Ishikawa (cell line): ENCODE measurements around the gene RET.

ENCODE experiments used
- CEBPB ChIP-seq: IDR thresholded peaks from 2 replicates; pipeline ENCODE4 v1.6.1; 2012
- EGR1 ChIP-seq: IDR thresholded peaks from 2 replicates; pipeline ENCODE4 v1.6.1; 2012
- EP300 ChIP-seq: IDR thresholded peaks from 2 replicates; pipeline ENCODE4 v1.6.1; 2012; ENCODE audit warnings: borderline replicate concordance
- FOXM1 ChIP-seq: IDR thresholded peaks from 2 replicates; pipeline ENCODE4 v1.6.1; 2012; ENCODE audit warnings: low read depth, borderline replicate concordance
- MAX ChIP-seq: IDR thresholded peaks from 2 replicates; pipeline ENCODE4 v1.6.1; 2012
- NFIC ChIP-seq: IDR thresholded peaks from 2 replicates; pipeline ENCODE4 v1.6.1; 2012
- RAD21 ChIP-seq: IDR thresholded peaks from 2 replicates; pipeline ENCODE4 v1.6.1; 2012; ENCODE audit warnings: low read depth
- TAF1 ChIP-seq: IDR thresholded peaks from 2 replicates; pipeline ENCODE4 v1.6.1; 2012; ENCODE audit warnings: low read depth, mild to moderate bottlenecking
- YY1 ChIP-seq: IDR thresholded peaks from 2 replicates; pipeline ENCODE4 v1.6.1; 2012; ENCODE audit warnings: low read depth
- ZBTB7A ChIP-seq: IDR thresholded peaks from 2 replicates; pipeline ENCODE4 v1.6.1; 2012; ENCODE audit warnings: low read depth
- TF ChIP-seq, protein P1 (sequence below): IDR thresholded peaks from 2 replicates; pipeline ENCODE4 v1.6.1; 2012; ENCODE audit warnings: low read depth, mild to moderate bottlenecking
- TF ChIP-seq, protein P2 (sequence below): IDR thresholded peaks from 2 replicates; pipeline ENCODE4 v1.6.1; 2012

DNA sequence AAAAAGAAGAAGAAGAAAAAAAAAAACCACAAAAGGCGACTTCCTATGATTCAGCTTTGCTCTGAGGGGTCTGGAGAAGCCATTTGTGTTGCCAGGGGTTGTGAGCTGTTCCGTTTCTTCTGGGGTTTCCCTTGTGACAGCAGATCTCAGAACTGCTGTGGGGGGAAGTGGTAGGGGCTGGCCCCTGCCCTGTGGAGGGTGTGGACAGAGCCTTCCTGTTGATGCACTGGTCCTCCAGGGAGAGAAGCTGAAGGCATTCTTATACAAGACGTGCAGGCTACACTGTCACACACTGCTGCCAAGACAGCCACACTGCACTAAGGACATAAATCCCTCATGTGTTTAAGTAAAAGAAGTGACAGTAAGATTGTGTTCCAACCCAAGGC, 44.1 kb downstream of the RET start:
- TF ChIP-seq YY1 (no peak), MAX (no peak), RAD21 (no peak), EP300 (no peak), TAF1 (no peak), EGR1 (no peak), ZBTB7A (no peak), NFIC (no peak), FOXM1 (no peak), CEBPB (no peak)
- TF ChIP-seq, protein P1, sequence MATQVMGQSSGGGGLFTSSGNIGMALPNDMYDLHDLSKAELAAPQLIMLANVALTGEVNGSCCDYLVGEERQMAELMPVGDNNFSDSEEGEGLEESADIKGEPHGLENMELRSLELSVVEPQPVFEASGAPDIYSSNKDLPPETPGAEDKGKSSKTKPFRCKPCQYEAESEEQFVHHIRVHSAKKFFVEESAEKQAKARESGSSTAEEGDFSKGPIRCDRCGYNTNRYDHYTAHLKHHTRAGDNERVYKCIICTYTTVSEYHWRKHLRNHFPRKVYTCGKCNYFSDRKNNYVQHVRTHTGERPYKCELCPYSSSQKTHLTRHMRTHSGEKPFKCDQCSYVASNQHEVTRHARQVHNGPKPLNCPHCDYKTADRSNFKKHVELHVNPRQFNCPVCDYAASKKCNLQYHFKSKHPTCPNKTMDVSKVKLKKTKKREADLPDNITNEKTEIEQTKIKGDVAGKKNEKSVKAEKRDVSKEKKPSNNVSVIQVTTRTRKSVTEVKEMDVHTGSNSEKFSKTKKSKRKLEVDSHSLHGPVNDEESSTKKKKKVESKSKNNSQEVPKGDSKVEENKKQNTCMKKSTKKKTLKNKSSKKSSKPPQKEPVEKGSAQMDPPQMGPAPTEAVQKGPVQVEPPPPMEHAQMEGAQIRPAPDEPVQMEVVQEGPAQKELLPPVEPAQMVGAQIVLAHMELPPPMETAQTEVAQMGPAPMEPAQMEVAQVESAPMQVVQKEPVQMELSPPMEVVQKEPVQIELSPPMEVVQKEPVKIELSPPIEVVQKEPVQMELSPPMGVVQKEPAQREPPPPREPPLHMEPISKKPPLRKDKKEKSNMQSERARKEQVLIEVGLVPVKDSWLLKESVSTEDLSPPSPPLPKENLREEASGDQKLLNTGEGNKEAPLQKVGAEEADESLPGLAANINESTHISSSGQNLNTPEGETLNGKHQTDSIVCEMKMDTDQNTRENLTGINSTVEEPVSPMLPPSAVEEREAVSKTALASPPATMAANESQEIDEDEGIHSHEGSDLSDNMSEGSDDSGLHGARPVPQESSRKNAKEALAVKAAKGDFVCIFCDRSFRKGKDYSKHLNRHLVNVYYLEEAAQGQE, result no peak
- TF ChIP-seq, protein P2, sequence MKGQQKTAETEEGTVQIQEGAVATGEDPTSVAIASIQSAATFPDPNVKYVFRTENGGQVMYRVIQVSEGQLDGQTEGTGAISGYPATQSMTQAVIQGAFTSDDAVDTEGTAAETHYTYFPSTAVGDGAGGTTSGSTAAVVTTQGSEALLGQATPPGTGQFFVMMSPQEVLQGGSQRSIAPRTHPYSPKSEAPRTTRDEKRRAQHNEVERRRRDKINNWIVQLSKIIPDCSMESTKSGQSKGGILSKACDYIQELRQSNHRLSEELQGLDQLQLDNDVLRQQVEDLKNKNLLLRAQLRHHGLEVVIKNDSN, result no peak
